SK-N-SH treated with all-trans-retinoic acid at 6 μM for 48 hours (cell line): ENCODE results near the gene TBC1D7.

ENCODE experiments used
- ARNTL ChIP-seq: fragments of 450-650 bp; formaldehyde crosslinking; IDR thresholded peaks from 2 replicates; pipeline ENCODE4 v1.5.0; 2020; ENCODE audit warnings: low read depth, mild to moderate bottlenecking, moderate library complexity, borderline replicate concordance
- TF ChIP-seq, protein P1 (sequence below): fragments of 250-450 bp; sonication (Bioruptor Pico); IDR thresholded peaks from 2 replicates; pipeline ENCODE4 v1.8.0; 2021; ENCODE audit warnings: low read depth, mild to moderate bottlenecking, moderate library complexity, borderline replicate concordance
- TF ChIP-seq, protein P2 (sequence below): fragments of 250-450 bp; sonication (Bioruptor Pico); IDR thresholded peaks from 2 replicates; pipeline ENCODE4 v1.5.1; 2021; ENCODE audit warnings: mild to moderate bottlenecking, moderate library complexity

DNA sequence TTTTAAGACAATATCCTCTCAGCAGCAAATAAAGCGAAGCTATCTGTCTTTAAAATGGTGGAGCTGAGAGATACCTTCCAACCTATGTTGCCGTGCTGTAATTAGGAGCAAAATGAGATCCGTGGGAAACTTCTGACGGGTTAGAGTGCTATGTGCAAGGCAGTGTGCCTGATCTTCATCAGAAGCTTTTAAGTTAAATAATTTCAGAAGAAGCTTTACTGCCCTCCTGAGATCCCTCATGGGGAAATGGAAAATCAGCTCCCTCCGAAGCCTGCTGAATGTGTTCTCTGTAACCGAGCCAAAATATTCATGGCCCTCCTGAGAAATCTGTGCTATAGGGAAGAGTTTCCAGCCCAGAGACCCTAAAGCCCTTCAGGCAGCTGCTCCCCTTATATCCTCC lies 43.7 kb upstream of the TBC1D7 start:
- no peak for TF ChIP-seq ARNTL (CRISPR knock-in tag)
- TF ChIP-seq, protein P1, sequence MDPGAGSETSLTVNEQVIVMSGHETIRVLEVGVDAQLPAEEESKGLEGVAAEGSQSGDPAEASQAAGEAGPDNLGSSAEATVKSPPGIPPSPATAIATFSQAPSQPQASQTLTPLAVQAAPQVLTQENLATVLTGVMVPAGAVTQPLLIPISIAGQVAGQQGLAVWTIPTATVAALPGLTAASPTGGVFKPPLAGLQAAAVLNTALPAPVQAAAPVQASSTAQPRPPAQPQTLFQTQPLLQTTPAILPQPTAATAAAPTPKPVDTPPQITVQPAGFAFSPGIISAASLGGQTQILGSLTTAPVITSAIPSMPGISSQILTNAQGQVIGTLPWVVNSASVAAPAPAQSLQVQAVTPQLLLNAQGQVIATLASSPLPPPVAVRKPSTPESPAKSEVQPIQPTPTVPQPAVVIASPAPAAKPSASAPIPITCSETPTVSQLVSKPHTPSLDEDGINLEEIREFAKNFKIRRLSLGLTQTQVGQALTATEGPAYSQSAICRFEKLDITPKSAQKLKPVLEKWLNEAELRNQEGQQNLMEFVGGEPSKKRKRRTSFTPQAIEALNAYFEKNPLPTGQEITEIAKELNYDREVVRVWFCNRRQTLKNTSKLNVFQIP (CRISPR knock-in tag): no peak
- TF ChIP-seq, protein P2, sequence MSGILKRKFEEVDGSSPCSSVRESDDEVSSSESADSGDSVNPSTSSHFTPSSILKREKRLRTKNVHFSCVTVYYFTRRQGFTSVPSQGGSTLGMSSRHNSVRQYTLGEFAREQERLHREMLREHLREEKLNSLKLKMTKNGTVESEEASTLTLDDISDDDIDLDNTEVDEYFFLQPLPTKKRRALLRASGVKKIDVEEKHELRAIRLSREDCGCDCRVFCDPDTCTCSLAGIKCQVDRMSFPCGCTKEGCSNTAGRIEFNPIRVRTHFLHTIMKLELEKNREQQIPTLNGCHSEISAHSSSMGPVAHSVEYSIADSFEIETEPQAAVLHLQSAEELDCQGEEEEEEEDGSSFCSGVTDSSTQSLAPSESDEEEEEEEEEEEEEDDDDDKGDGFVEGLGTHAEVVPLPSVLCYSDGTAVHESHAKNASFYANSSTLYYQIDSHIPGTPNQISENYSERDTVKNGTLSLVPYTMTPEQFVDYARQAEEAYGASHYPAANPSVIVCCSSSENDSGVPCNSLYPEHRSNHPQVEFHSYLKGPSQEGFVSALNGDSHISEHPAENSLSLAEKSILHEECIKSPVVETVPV (CRISPR knock-in tag): no peak
